ENCODE data around the gene LAMA5.

LAMA5 gene

DNA sequence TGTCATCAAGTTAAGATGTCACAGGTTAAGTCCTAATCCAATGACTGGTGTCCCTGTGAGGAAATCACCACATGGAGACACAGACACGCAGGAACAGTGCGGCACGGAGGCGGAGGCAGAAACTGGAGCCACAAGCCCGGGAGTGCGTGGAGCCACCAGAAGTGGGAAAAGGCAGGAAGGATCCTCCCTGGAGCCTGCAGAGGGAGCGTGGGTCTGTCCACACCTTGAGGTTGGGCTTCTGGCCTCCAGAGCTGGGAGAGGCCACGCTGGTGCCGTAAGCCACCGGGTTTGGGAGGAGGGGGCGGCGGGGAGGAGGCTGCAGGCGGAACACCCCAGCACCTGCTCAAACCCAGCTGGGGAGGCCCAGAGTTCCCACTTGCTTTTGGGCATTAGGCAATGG is 36.2 kb upstream of the LAMA5 start:
- DNase-seq = no peak

DNA sequence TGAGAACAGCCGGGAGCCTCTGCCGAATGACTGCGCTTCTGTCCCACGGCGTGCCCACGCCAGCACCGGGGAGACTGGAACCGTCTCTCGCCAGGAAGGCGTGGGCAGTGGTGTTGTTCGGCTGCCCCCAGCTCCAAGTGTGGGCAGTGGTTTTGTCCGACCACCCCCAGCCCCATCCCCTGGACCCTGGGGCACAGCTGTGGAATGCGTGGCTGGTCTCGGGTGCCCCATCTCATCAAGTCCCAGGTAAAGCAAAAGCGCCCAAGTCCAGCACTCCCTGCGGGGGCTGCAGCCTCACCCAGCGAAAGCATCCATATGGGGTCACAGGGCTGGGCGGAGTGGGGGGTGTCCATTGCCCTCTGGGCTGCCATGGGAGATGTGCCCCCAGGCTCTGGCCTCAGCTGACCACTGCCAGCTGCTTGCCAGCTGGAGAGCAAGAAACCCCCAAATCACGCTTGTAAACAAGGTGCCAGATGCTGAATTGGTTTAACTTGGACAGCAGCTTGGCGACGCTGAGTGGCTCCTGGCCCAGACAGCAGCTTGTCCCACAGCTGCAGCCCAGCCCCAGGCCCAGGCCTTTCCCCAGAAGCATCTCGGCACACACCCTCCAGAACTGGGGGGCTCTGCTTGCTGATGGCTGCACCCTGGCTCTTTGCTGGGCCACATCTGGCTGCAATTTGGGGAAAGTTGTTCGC is 35.5 kb upstream of the LAMA5 start:
- no peak for DNase-seq

DNA sequence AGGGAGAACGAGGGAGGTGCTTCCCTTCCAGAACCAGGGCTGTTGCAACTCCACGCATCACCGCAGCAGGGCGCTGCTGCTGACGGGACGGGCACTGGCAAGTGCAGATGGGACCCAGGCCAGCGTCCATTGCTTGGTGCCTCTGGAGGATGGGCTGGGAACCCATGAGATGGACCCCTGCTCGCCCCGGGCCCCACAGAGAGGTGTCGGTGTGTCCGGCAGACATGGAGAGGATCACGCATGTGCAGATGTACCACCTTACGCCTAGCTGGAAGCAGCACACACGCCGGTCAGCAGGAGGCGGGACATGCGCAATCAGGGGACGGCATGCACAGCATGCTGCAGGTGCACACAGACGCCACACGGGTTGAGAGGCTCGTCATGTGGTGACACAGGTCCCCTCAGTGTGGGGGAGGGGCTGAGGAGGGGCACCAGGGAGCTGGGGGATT is 34.2 kb upstream of the LAMA5 start:
- DNase-seq = no peak

DNA sequence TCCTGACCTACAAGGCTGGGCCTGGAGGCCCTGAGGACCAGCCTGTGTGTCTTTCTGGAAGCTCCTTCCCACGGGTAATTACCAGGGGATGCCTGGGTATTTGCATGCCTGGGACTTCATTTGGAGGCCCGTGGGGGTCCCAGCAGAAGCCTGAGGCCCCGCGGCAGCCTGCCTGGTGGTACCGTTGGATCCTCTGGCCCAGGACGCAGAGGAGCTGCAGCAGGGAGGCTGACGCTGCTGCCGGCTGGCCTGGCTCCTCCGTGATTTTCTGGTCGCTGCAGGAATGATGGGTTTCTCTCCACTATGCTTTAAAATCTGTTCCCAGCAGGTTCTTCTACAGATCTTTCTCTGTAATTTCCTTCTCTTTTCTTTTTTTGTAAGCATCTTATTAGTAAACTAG is 33.4 kb upstream of the LAMA5 start:
- DNase-seq = no peak

DNA sequence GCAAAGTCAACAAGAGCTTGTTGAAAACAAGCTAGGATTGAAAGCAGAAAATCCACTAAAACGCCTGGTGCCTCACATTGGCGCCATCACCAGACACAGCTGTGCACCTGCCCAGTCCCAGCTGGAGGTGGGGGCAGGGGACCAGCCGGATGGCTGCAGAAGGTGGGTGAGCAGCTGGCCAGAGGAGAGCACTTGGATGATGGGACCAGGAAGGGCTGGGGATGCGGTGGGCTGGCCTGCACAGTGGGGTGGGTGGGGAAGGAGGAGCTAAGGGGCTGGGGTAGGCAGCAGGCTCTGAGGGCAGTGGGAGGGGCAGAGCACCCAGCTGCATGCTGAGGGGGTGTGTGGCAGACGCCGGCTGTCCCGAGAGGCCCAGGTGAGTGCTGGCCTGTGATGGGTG is 32.9 kb upstream of the LAMA5 start:
- DNase-seq = no peak

DNA sequence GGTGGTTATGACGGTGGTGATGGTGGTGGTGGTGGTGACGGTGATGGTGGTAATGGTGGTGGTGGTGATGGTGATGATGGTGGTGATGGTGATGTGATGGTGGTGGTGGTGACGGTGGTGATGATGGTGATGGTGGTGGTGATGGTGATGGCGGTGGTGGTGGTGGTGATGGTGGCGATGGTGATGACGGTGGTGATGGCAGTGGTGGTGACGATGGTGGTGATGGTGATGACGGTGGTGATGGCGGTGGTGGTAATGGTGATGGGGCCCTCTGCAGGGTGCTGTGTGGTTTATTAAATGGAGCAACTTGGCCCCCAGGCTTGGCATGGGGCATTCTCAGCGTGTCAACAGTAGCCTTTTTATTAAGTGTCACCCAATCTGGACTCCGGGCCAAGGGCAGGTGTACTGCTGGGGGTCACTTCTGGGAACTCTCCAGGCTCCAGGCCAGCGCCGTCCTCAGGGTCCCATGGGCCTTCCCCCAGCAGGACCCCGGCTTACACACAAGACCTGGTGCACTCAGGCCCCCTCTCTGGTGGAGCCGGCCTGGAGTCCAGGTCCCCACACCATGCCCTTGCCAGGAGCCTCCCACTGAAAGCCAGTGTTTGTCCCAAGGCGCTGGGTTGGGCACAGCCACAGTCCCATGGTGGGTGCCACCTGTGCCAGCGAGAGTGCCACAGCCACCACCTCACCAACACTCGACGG is 31.2 kb upstream of the LAMA5 start:
- no peak for DNase-seq

DNA sequence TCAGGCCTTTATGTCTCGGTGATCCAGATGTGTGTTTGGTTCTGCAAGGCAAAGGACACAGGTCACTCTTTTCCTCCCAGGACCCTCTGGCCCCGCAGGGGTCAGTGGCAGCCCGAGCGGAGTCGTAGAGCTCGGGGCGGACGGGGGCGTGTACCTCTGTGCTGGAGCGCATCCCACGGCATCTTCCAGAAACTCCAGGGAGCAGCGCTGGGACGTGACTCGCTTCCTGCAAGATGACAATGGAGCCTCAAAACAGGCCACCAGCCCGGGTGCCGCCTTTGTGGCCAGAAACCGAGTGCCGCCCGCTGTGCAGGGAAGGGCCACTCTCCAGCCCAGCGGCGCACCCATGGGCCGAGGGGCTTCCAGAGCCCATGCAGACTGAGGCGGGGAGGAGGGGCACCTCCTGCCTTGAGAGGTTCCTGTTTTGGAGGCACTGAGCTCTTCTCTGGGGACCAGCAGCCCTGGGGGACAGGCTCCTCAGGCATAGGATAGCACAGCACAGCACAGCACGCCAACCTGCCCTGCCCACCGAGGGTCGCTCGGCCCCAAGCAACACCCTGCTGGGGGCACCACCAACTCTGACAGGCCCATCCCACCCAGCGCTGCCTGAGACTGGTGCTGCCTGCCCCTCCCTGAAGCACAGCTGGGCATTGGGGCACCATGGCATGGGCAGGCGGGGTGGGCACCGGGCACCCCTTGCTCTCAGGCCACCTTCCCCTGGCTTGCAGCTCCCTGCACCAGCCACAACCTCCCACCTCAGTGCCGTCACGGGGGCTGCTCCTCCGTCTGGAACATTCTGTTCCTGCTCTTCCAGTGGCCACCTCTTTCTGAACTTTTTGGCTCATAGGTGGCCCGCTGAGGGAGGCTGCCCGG is 29.5 kb upstream of the LAMA5 start:
- no peak for DNase-seq

DNA sequence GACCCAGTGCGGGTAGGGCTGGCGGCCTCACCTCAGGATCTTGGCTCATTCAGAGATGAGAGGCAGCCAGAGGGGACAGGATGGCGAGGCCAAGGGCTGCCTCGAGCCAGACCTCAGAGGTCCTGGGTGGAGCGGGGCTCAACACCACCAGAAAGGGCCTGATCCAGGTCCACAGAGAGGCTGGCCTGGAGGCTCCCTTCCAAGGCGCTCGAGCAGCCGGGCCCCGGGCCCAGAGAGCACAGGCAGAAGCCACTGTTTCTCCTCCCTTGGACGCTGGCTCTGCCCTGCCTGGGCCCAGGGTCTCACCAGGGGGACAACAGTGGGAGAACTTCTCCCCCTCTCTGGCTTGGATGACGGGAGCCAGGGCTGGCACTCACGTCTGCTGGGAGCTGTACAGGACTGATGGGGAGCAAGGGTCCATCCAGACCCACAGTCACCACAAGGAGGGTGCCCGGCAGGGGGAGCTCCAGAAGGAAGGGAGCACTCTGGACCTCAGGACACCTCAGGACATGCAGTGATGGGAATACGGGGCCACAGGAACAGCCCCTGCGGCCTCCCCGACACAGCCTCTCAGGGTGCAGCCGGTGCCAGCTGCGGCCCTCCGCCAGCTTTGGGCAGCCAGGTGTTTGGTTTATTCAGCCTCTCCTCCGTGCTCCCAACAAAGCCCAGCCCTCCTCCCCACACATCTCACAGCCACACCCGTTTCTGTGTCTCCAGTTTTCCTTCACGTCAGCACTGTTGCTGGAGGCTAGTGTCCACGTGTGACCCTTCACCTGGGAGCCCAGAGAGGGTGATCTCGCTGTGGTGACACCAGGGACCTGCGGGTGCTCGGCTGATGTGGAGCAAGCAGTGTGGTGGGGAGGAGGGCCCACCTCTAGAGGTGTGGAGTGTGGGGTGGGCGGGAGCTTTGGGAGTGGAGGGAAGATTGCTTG is 28.5 kb upstream of the LAMA5 start:
- DNase-seq = no peak

DNA sequence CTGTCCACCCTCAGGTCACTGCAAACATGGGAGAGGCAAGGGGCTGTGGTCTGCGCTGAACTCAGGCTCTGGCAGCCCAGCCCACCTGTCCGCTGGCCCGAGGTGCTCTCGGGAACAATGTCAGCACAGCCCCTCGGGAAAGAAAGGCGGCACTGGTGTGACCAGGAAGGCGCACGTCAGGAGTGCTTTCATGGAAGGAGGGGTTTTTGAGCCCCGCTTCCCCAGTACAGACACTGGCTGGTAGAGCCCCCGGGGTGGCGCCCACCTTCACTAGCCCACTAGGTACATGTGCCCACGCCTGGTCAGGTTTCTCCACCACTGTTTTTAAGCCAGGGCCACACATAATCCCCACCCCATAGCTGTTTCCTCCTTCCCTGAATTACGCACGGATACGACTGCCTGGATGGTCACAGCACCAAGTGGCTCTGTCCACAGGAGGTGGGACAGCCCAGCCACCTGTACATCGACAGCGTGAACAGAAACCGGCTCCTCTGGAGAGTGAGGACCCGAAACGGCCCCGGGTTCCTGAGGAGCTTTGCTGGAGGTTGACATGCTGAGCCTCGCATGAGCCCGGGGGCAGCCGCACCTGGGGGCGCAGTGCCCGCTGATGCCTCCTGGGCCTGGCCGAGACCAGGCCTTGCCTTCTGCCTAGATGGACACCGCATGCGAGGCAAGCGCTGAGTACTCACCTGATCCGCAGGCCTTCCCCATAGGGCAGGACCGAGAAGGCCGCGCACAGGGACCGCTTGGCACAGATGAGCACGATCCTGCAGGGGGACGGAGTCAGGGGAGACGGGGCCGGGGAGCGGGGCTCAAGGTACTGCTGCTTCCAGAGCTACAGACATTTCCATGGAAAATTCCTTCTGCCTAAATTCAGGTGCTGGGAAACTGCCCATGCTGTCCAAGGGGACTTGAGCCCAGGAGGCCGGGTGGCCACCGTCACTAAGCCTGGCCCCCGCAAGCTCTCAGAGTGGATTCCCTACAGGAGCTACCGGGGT is 27.4 kb upstream of the LAMA5 start:
- DNase-seq = no peak

DNA sequence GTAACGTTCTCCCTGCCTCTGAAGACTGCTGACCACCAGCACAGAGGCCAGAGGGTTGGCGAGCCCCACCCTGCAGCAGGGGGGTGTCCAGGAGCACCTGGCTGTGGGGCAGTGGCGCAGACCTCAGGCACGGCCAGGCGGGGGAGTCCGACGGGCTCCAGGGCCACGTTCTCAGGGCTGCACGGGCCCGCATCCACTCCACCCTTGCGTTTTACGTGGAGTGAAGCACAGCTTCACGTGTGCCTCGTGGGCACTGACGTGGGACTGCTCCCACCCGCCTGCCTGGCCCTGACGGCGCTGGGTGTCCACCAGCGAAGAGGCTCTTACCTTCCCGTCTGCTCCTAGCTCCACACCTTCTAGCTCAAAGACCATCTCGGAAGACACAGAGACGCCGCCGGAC is 26.7 kb upstream of the LAMA5 start:
- no peak for DNase-seq

DNA sequence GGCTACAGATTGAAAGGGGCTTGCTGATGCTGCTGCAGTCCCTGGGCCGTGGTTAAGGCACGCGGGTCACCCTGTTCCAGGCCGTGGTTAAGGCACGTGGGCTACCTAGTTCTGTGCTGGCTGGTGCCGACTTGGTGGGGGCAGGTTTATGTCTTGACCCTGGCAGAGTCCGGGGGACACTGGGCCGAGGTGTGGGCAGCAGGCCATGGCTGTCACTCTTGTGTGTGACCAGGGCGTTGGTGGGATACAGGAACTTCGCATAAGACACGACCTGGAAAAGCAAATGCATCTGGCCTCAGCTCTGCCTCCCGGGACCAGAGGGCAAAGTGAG is 26.2 kb upstream of the LAMA5 start:
- DNase-seq = no peak

DNA sequence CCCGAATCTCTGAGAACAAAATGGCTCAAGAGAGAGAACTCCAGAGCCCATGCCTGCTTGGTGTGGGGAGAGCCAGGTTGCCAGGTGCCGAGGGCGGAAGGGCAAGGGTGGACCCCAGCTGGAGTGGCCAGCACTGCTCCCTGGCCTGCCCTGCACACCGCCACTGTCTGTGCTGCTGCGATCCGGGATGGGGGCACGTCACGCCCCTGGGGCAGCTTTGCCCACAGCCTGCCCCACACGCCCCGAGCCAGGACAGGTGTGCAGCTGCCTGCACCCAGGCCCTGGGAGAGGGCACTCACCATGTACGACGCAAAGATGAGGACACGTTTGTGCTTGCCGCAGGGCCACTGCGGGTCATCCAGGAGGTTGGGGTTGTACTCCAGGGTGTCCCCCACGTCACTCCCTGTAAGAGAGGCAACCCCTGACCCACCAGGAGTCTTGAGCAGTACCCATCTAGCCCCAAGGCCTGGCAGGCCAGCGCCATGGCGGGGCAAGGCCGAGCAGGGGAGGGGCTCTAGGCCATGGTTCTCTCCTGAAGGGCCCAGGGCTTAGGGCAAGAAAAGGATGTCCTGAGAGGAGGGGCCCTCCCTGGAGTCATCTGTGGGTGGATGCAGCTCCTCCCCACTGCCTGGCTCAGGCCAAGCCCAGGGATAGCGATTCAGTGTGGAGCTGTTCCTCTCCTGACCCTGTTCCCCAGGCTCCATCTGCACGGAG is 25.7 kb upstream of the LAMA5 start:
- no peak for DNase-seq

DNA sequence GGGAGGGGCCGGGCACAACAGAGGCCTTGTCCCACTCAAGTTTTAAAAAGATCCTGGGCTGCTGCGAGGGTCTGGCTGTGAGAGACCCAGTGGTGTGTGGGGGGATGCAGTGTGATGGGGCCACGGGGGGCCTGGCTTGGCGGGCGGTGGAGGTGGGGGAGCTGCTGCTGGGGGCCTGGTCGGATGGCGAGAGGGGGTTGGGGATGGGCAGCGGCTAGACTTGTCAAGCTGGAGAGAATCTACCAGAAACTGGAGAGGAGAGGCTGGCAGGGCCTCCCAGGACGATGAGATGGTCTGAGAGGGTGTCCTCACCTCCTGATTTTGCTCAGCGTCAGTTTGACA is 24.9 kb upstream of the LAMA5 start:
- DNase-seq = no peak

DNA sequence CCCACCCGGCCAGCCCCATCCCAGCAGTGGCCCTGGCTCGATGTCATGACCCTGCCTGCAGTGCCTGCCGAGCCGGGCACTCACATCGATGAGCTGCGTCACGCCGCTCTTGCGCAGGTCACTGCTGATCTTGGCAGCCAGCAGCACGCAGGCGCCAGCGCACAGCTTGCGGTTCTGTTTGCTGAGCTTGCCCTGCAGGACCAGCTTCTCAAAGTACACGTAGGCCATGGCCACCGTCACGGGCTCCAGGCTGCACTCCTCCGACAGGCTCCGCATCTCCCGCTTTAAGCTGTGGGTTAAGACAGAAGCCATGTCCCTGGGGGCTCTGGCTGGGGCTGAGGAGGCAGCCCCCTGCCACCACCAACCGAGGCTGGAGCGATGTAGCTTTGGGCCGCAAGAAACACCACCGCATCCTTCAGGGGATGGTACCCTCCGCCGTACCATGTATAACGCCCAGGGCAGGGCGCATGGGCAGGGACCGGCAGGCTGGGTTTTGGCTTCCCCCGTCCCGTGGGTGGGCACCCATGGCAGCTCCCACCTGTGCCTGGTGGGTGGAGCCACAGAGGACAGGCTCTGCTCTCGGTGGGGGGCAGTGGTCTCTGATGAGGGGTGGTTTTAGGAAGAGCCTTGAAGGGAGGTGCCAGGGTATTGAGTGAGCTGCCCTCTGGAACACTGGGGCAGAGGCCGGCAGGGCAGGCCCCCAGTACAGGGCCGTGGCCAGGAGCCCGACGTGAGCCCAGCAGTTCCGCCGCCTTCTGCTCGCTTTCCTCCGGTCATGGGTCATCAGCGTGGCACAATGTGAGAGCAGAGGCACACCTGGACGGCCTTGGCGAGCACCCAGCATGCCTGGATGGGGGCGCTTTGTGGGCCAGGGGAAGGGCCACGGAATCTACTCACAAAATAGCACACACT is 24.3 kb upstream of the LAMA5 start:
- DNase-seq = peak in 2 of 14 donors; percentile 28 to 85

DNA sequence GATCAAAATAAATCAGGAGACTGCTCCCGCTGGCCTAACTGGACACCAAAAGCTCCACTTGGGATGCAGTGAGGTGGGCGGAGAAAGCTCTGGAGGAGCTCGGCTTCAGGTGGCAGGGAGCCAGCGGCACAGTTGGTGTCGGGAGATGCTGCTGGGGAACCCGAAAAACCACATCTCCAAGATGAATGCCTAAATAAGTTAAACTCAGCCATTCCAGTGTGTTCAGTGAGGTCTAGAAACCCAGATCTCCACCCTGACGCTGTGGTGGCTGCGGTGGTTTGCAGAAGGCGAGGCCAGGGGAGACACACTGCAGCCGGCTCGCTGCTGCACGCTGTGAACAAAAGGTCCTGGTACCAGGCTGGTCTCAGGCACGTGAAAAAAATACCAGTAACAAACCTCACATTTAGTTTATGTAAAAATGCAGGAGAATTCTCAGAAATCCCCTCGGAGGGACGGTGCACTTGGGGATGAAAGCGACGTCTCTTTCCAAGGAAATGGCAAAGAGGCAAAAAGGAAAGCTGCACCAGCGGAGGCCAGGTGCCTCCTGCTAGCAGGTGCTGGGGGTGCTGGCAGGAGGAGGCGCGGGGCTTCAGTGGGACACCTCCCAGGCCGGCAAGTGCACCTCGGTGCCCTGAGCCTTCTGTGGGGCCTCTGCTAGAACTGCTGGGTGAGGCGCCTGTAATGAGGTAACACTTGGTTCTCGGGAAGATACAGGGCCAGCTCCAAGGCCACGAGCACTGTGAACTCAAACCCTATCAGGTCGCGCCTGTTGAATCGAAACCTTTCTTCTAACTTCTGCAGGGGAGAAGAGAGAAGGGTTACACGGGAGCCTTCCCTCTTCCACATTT is 23.4 kb upstream of the LAMA5 start:
- peak in 1 of 14 donors; percentile 64 for DNase-seq

DNA sequence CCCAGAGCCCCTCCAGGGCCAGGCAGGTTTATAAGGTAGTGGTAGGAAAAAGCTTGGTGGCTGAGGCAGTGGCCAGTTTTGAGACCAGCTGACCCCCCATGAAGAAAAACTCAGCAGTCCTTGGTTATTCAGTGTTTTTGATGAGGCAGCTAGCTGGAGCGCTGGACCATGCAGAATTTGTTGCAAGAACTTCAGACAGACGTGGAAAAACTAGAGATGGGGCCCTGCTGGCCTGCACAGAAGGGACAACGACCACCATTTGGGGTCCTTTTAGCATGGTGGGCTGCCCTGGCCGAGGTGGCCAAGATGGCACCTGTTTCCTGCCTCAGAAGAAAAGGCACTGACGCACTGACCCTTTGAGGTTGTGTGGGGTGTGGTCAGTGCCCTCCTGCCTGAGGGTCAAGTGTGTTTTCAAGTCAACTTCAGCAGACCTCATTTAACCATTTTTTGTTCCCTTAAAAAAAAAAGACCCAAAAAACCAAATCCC is 22.5 kb upstream of the LAMA5 start:
- no peak for DNase-seq

DNA sequence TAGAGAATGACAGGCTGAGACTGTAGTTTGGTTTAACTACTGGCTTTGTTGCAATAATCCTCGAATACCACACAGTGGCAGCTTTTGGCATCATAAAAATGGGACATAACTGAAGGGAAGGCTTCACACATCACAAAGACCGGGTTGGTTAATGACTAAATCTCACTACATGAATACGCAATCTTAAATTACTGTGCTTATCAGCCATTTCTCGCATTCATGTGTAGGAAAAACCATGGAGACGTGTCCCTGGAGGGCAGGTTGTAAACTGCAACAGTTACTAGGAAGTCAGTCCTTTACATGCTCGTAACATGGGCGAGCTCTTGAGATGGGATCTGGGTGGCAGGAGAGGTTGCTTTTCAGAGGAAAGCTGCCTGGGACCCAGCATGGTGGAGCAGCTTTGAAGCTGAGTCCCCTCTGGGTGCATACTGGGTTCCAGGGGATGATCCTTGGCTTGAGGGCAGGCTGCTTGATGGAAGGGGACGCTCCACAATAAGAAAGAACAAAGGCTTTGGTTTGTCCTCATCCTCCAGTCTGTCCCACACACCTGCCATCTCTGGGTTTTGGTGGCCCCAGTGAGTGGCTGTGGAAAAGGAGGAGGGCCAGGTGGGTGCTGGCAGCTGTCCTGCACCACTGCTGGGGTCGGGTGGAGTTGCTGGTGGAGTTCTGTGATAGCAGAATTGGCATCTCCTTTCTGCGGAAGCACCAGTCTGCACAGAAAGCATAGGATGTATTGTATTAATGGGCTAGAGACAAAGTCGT is 21.9 kb upstream of the LAMA5 start:
- DNase-seq = no peak

Measured in C1 segment of cervical spinal cord (tissue), 14 donors.